ENCODE results near the gene NRDE2. TPM values are rescaled to one million over a fixed set of nuclear protein-coding genes. Genes with fewer than 3 reads are reported as not detected.
"Not testable (repeated sequence)": the region's sequence is repeated elsewhere in the genome, so short reads cannot be mapped to it uniquely, and the experiment has no call there.

The NRDE2 gene
- total RNA-seq, 2 experiments from 2014 or later: 12.3 to 16.6 TPM

- H3K79me2 ChIP-seq (ENCODE audit: insufficient read depth, low read depth, low read length): no peaks in the 10 kb centered on the region
- no peak overlapping the region for H2AFZ ChIP-seq (ENCODE audit: low read length)
- ChIA-PET POLR2A (no interaction called here), CTCF (ENCODE audit: unreplicated experiment) (no interaction called here)
- no peaks in the 10 kb centered on the region for H3K4me1 ChIP-seq (ENCODE audit: insufficient read depth, low read length, poor library complexity, severe bottlenecking)
- TF ChIP-seq CTCF (conservative IDR thresholded peaks at IDR 0.05; ENCODE audit: low read length): no peak
- no peak for TF ChIP-seq EZH2phosphoT487 (IDR thresholded peaks at IDR 0.05; ENCODE audit: borderline replicate concordance, low read depth, low read length)
- no TSS peak for BruUV-seq (replicated peaks)
- no peak overlapping the region for H3K4me2 ChIP-seq (ENCODE audit: low read length)
- no peak overlapping the region for H3K4me3 ChIP-seq (ENCODE audit: low read depth, low read length, poor library complexity, severe bottlenecking)
- intact Hi-C loops (cut with micrococcal nuclease; ENCODE audit: unreplicated experiment): no loop called here
- DNase-seq (ENCODE audit: low spot score): no peak
- no peaks in the 10 kb centered on the region for H3K9me2 ChIP-seq (ENCODE audit: insufficient read depth, low read length)
- no peaks in the 10 kb centered on the region for H3K9me3 ChIP-seq (ENCODE audit: low read length)
- H4K20me1 ChIP-seq (ENCODE audit: insufficient read depth, low read length): no peaks in the 10 kb centered on the region
- H3K27ac ChIP-seq (ENCODE audit: low read depth, low read length, poor library complexity, severe bottlenecking): no peak overlapping the region
- no peaks in the 10 kb centered on the region for H3K36me3 ChIP-seq (ENCODE audit: insufficient read depth, low read length)
Measured at GRCh38 chr14:90341784-90342183, 10.0 kb upstream of the NRDE2 start.

- H3K9me2 ChIP-seq (ENCODE audit: insufficient read depth, low read length); intact Hi-C loops (cut with micrococcal nuclease; ENCODE audit: unreplicated experiment); BruUV-seq (replicated peaks); H3K9me3 ChIP-seq (ENCODE audit: low read length); H4K20me1 ChIP-seq (ENCODE audit: insufficient read depth, low read length); H3K79me2 ChIP-seq (ENCODE audit: insufficient read depth, low read depth, low read length); H3K4me3 ChIP-seq (ENCODE audit: low read depth, low read length, poor library complexity, severe bottlenecking); H3K27ac ChIP-seq (ENCODE audit: low read depth, low read length, poor library complexity, severe bottlenecking); CTCF ChIA-PET (ENCODE audit: unreplicated experiment); H3K4me1 ChIP-seq (ENCODE audit: insufficient read depth, low read length, poor library complexity, severe bottlenecking); DNase-seq (ENCODE audit: low spot score); H3K36me3 ChIP-seq (ENCODE audit: insufficient read depth, low read length); H3K4me2 ChIP-seq (ENCODE audit: low read length); H2AFZ ChIP-seq (ENCODE audit: low read length): not testable (repeated sequence)
- POLR2A ChIA-PET: interaction anchor here (0.7 kb wide), 1 partner anchor 237 kb away, joined by 4 read pairs; no protein-coding TSS in a partner anchor
Measured at GRCh38 chr14:90341232-90341631, 9.5 kb upstream of the NRDE2 start.

- H3K4me2 ChIP-seq (ENCODE audit: low read length): no peak overlapping the region
- no peak overlapping the region for H3K27ac ChIP-seq (ENCODE audit: low read depth, low read length, poor library complexity, severe bottlenecking)
- H3K4me3 ChIP-seq (ENCODE audit: low read depth, low read length, poor library complexity, severe bottlenecking): no peak overlapping the region
- CTCF ChIA-PET (ENCODE audit: unreplicated experiment): no interaction called here
- intact Hi-C loops (cut with micrococcal nuclease; ENCODE audit: unreplicated experiment): no loop called here
- no peaks in the 10 kb centered on the region; the same call in 1 of the 2 replicates for H3K9me3 ChIP-seq (ENCODE audit: low read length)
- no peak for DNase-seq (ENCODE audit: low spot score)
- no peaks in the 10 kb centered on the region for H4K20me1 ChIP-seq (ENCODE audit: insufficient read depth, low read length)
- no peak overlapping the region for H2AFZ ChIP-seq (ENCODE audit: low read length)
- H3K9me2 ChIP-seq (ENCODE audit: insufficient read depth, low read length): no peaks in the 10 kb centered on the region
- POLR2A ChIA-PET: no interaction called here
- H3K4me1 ChIP-seq (ENCODE audit: insufficient read depth, low read length, poor library complexity, severe bottlenecking): peaks cover 5% of the 10 kb centered on the region
- TF ChIP-seq CTCF (conservative IDR thresholded peaks at IDR 0.05; ENCODE audit: low read length) (no peak), EZH2phosphoT487 (IDR thresholded peaks at IDR 0.05; ENCODE audit: borderline replicate concordance, low read depth, low read length) (no peak)
- no TSS peak for BruUV-seq (replicated peaks)
- H3K79me2 ChIP-seq (ENCODE audit: insufficient read depth, low read depth, low read length): no peaks in the 10 kb centered on the region
- no peaks in the 10 kb centered on the region for H3K36me3 ChIP-seq (ENCODE audit: insufficient read depth, low read length)
Measured at GRCh38 chr14:90336985-90337384, 5.2 kb upstream of the NRDE2 start.
